Tibial artery (tissue), 4 donors: ENCODE results near the gene SDK1.

ENCODE experiments used
- DNase-seq, 2 donors: peaks; one replicate each; pipeline ENCODE4 v3.0.0-alpha.2; 2019
- H3K27ac ChIP-seq, 2 donors: fragments of 200-600 bp; sonication (generic) in 1 of 2; 1 replicate in 1 of 2; 2 replicates in 1 of 2; pipeline ENCODE4 v1.5.1; 2018 to 2019; ENCODE audit warnings: mild to moderate bottlenecking in 1 of 2
- H3K27me3 ChIP-seq, 2 donors: fragments of 200-600 bp; sonication (generic) in 1 of 2; one replicate each; pipeline versions ENCODE4 v1.5.1 to v1.6.0; 2016 to 2019
- H3K36me3 ChIP-seq, 3 donors: fragments of 200-600 bp; sonication (generic) in 2 of 3; one replicate each; pipeline ENCODE4 v1.5.1; 2016 to 2019; ENCODE audit warnings: mild to moderate bottlenecking in 2 of 3
- H3K4me1 ChIP-seq, 4 donors: fragments of 200-600 bp; sonication (generic) in 2 of 4; 1 replicate in 3 of 4; 2 replicates in 1 of 4; pipeline ENCODE4 v1.5.1; 2016 to 2019
- H3K4me3 ChIP-seq, 2 donors: fragments of 200-600 bp; sonication (generic) in 1 of 2; 1 replicate in 1 of 2; 2 replicates in 1 of 2; pipeline ENCODE4 v1.5.1; 2018 to 2019; ENCODE audit warnings: mild to moderate bottlenecking in 2 of 2
- H3K9me3 ChIP-seq, 3 donors: fragments of 200-600 bp; sonication (generic) in 1 of 3; one replicate each; pipeline ENCODE4 v1.5.1; 2016 to 2019
- intact Hi-C: fragments of 100-400 bp; cut with DNase I; formaldehyde crosslinking; loops from one replicate; pipeline ENCODE4 v1.15.0; 2023; ENCODE audit warnings: low total_unique reads
- TF ChIP-seq, protein P1 (sequence below), 2 experiments: fragments of 200-600 bp in 1 of 2; fragments of 450-650 bp in 1 of 2; IDR thresholded peaks; one replicate each; pipeline ENCODE4 v1.5.1; 2017 to 2019; ENCODE audit warnings: antibody characterized with exemption in 2 of 2, mild to moderate bottlenecking in 1 of 2, moderate library complexity in 1 of 2

The SDK1 gene

GRCh38 chr7:3908153-3908552 lies 607.1 kb downstream of the SDK1 start:
- Histone ChIP-seq H3K4me3 (no peak overlapping the region), H3K9me3 (no peaks in the 10 kb centered on the region), H3K27me3 (no peaks in the 10 kb centered on the region), H3K36me3 (no peaks in the 10 kb centered on the region), H3K27ac (no peak overlapping the region), H3K4me1 (no peaks in the 10 kb centered on the region)
- no peak for DNase-seq
- TF ChIP-seq, protein P1, sequence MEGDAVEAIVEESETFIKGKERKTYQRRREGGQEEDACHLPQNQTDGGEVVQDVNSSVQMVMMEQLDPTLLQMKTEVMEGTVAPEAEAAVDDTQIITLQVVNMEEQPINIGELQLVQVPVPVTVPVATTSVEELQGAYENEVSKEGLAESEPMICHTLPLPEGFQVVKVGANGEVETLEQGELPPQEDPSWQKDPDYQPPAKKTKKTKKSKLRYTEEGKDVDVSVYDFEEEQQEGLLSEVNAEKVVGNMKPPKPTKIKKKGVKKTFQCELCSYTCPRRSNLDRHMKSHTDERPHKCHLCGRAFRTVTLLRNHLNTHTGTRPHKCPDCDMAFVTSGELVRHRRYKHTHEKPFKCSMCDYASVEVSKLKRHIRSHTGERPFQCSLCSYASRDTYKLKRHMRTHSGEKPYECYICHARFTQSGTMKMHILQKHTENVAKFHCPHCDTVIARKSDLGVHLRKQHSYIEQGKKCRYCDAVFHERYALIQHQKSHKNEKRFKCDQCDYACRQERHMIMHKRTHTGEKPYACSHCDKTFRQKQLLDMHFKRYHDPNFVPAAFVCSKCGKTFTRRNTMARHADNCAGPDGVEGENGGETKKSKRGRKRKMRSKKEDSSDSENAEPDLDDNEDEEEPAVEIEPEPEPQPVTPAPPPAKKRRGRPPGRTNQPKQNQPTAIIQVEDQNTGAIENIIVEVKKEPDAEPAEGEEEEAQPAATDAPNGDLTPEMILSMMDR (IDR thresholded peaks at IDR 0.05): no peak
- intact Hi-C loops: no loop called here

- Histone ChIP-seq H3K4me1 (no peaks in the 10 kb centered on the region), H3K27ac (no peak overlapping the region), H3K9me3 (no peaks in the 10 kb centered on the region), H3K4me3 (no peak overlapping the region), H3K27me3 (no peaks in the 10 kb centered on the region), H3K36me3 (no peaks in the 10 kb centered on the region)
- TF ChIP-seq, protein P1 (IDR thresholded peaks at IDR 0.05): no peak
- intact Hi-C loops: no loop called here
- DNase-seq: no peak
Measured at GRCh38 chr7:3909128-3909527, 608.1 kb downstream of the SDK1 start.

DNA sequence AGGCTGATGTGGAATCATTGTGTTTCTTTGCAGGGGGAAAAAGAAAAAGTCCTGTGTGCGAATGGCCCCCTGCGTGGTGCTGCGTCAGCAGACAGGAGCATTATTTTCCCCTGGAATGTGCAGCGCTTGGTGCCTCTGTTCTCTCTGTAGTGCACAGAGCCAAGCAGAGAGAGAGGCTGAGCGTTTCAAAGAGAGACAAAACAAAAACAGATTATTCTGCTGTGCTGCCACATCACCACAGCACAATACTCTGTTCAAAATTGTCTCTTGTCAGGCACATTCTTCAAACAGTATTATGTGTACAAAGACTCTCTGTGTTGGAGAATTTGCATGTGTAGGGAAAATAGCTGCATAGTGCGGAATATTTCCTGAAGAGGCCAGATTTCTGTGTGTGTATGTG lies 609.0 kb downstream of the SDK1 start:
- Histone ChIP-seq H3K27ac (no peak overlapping the region), H3K9me3 (no peaks in the 10 kb centered on the region), H3K27me3 (no peaks in the 10 kb centered on the region), H3K36me3 (no peaks in the 10 kb centered on the region), H3K4me1 (no peaks in the 10 kb centered on the region), H3K4me3 (no peak overlapping the region)
- intact Hi-C loops: no loop called here
- TF ChIP-seq, protein P1 (IDR thresholded peaks at IDR 0.05): no peak
- DNase-seq: no peak

- no peak overlapping the region for H3K27ac ChIP-seq
- intact Hi-C loops: no loop called here
- no peaks in the 10 kb centered on the region for H3K36me3 ChIP-seq
Measured at GRCh38 chr7:3911685-3912084, 610.6 kb downstream of the SDK1 start.

DNA sequence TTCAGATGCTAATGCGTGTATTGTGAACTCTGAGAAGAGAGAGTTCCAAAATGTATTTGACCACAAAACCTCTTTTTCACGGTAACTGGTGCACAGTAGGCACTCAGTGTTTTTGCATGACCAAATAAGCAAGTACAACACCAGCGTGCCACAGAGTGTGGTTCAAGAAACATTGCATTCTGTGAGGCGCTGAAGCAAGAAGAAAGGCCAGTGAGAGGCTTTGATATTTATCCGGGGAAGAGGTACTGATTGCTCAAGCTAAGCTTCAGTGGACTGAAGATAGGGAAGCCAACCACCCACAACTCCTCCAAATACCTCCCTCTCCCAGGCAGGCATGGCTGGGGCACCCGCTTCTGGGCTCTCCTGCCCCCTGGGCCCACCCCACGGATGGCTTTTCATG lies 611.2 kb downstream of the SDK1 start:
- no peak overlapping the region for H3K4me3 ChIP-seq
- intact Hi-C loops: no loop called here
- H3K27ac ChIP-seq: no peak overlapping the region
- DNase-seq: no peak
- H3K9me3 ChIP-seq: no peaks in the 10 kb centered on the region
- TF ChIP-seq, protein P1 (IDR thresholded peaks at IDR 0.05): no peak
- H3K36me3 ChIP-seq: no peaks in the 10 kb centered on the region
- H3K27me3 ChIP-seq: no peaks in the 10 kb centered on the region
- H3K4me1 ChIP-seq: no peaks in the 10 kb centered on the region

More at GRCh38 chr7:3911685-3912084, 610.6 kb downstream of the SDK1 start:
- Histone ChIP-seq H3K4me1 (no peaks in the 10 kb centered on the region), H3K27me3 (no peaks in the 10 kb centered on the region), H3K4me3 (no peak overlapping the region), H3K9me3 (no peaks in the 10 kb centered on the region)
- TF ChIP-seq, protein P1 (IDR thresholded peaks at IDR 0.05): no peak
- no peak for DNase-seq
